ENCODE results near the gene CASP1.

Gene CASP1

GRCh38 chr11:105003151-105003550 lies 31.8 kb downstream of the CASP1 start (continued):
- TF ChIP-seq ZNF148 (tag by site-specific recombination; IDR thresholded peaks at IDR 0.05; ENCODE audit: borderline replicate concordance) (no peak), ZSCAN4 (tag by site-specific recombination; IDR thresholded peaks at IDR 0.05) (no peak), ZNF548 (tag by site-specific recombination; IDR thresholded peaks at IDR 0.05) (no peak), ZNF701 (tag by site-specific recombination; IDR thresholded peaks at IDR 0.05) (no peak), ZNF518A (tag by site-specific recombination; conservative IDR thresholded peaks at IDR 0.05; ENCODE audit: low read depth) (no peak), ZNF776 (tag by site-specific recombination; IDR thresholded peaks at IDR 0.05; ENCODE audit: borderline replicate concordance) (no peak), GFI1B (tag by site-specific recombination; IDR thresholded peaks at IDR 0.05) (no peak), ZNF324 (tag by site-specific recombination; IDR thresholded peaks at IDR 0.05) (no peak)

GRCh38 chr11:105000797-105001196 lies 34.1 kb downstream of the CASP1 start:
- Histone ChIP-seq H3K36me3 (ENCODE audit: control insufficient read depth in 2 of 2, insufficient read depth in 1 of 2, low read length in 2 of 2) (no peaks in the 10 kb centered on the region), H3K27ac (ENCODE audit: extremely low read depth, low read depth, low read length) (no peak overlapping the region), H3K4me3 (ENCODE audit: low read depth, low read length) (no peak overlapping the region), H3K9me3 (ENCODE audit: control insufficient read depth, insufficient read depth, low read depth, low read length) (no peaks in the 10 kb centered on the region), H3K4me1 (ENCODE audit: control insufficient read depth, insufficient read depth, low read length) (no peaks in the 10 kb centered on the region)
- TF ChIP-seq ZNF776 (tag by site-specific recombination; IDR thresholded peaks at IDR 0.05; ENCODE audit: borderline replicate concordance), result no peak
- no peak for TF ChIP-seq SP3 (tag by site-specific recombination; IDR thresholded peaks at IDR 0.05)
- TF ChIP-seq ZBTB44 (tag by site-specific recombination; IDR thresholded peaks at IDR 0.05), result no peak
- TF ChIP-seq ZNF169 (tag by site-specific recombination; IDR thresholded peaks at IDR 0.05), result no peak
- TF ChIP-seq ZNF19 (tag by site-specific recombination; IDR thresholded peaks at IDR 0.05; ENCODE audit: low read depth), result no peak
- TF ChIP-seq KLF9 (tag by site-specific recombination; IDR thresholded peaks at IDR 0.05; ENCODE audit: low read depth), result no peak
- no peak for TF ChIP-seq ZNF211 (tag by site-specific recombination; IDR thresholded peaks at IDR 0.05; ENCODE audit: low read depth)
- no peak for TF ChIP-seq ZNF292 (tag by site-specific recombination; IDR thresholded peaks at IDR 0.05; ENCODE audit: borderline replicate concordance, low read depth)
- no peak for TF ChIP-seq MYNN (tag by site-specific recombination; IDR thresholded peaks at IDR 0.05; ENCODE audit: borderline replicate concordance)
- ChIA-PET POLR2A (no interaction called here), CTCF (interaction anchor here (0.6 kb wide), 2 partner anchors 296 to 327 kb away, joined by 3 to 4 read pairs; no protein-coding TSS in a partner anchor)

Measured in HEK293 (cell line).